Prostate gland (tissue), 2 donors: ENCODE results near the gene TRNAU1AP.

Source experiments
- POLR2A ChIP-seq: fragments of 450-650 bp; IDR thresholded peaks from one replicate; pipeline ENCODE4 v1.6.1; 2016; ENCODE audit warnings: antibody characterized with exemption, mild to moderate bottlenecking
- TF ChIP-seq, protein P1 (sequence below), 4 experiments: fragments of 200-600 bp in 2 of 4; fragments of 450-650 bp in 2 of 4; sonication (generic) in 2 of 4; IDR thresholded peaks; 1 replicate in 3 of 4; 2 replicates in 1 of 4; pipeline ENCODE4 v1.5.1; 2016 to 2019; ENCODE audit warnings: antibody characterized with exemption in 4 of 4, mild to moderate bottlenecking in 2 of 4, moderate library complexity in 2 of 4

DNA sequence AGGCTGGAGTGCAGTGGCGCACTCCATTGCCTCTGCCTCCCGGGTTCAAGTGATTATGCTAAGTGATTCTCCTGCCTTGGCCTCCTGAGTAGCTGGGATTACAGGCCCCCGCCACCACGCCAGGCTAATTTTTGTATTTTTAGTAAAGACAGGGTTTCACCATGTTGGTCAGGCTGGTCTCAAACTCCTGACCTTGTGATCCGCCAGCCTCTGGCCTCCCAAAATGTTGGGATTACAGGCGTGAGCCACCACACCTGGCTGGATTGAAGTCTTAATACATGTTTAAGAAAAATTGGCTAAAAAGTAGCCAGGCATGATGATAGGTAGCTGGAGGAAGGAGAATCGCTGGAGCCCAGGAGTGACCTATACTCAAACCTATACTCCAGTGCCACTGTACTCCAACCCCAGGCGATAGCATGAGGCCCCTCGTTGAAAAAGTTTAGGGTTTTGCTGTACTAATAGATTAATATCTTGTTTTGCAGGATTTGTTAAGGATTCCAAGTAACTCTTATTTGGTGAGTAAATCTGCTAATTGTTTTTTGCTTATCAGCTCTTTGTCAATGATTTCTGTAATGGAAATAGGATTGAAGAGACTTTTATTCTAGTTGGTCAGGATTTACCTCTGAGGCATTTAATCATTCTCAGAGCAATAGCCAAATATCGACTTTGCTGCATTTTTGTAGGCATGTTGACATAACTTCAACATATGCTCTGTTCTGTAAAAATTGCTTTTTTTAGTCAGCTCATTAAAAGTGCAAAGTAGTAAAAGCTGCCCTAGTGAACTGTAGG lies 45.0 kb upstream of the TRNAU1AP start:
- no peak for TF ChIP-seq POLR2A
- TF ChIP-seq, protein P1, sequence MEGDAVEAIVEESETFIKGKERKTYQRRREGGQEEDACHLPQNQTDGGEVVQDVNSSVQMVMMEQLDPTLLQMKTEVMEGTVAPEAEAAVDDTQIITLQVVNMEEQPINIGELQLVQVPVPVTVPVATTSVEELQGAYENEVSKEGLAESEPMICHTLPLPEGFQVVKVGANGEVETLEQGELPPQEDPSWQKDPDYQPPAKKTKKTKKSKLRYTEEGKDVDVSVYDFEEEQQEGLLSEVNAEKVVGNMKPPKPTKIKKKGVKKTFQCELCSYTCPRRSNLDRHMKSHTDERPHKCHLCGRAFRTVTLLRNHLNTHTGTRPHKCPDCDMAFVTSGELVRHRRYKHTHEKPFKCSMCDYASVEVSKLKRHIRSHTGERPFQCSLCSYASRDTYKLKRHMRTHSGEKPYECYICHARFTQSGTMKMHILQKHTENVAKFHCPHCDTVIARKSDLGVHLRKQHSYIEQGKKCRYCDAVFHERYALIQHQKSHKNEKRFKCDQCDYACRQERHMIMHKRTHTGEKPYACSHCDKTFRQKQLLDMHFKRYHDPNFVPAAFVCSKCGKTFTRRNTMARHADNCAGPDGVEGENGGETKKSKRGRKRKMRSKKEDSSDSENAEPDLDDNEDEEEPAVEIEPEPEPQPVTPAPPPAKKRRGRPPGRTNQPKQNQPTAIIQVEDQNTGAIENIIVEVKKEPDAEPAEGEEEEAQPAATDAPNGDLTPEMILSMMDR (IDR thresholded peaks at IDR 0.05), result no peak
